ENCODE measurements around the gene NCKAP5L. TPM values are rescaled to one million over a fixed set of nuclear protein-coding genes. Genes with fewer than 3 reads are reported as not detected.

Gene NCKAP5L
- total and polyA plus RNA-seq, 2 donors (not counting 3 experiments of a cell fraction or from before 2014, with no cell fraction given) = 17.4 to 46.1 TPM

DNA sequence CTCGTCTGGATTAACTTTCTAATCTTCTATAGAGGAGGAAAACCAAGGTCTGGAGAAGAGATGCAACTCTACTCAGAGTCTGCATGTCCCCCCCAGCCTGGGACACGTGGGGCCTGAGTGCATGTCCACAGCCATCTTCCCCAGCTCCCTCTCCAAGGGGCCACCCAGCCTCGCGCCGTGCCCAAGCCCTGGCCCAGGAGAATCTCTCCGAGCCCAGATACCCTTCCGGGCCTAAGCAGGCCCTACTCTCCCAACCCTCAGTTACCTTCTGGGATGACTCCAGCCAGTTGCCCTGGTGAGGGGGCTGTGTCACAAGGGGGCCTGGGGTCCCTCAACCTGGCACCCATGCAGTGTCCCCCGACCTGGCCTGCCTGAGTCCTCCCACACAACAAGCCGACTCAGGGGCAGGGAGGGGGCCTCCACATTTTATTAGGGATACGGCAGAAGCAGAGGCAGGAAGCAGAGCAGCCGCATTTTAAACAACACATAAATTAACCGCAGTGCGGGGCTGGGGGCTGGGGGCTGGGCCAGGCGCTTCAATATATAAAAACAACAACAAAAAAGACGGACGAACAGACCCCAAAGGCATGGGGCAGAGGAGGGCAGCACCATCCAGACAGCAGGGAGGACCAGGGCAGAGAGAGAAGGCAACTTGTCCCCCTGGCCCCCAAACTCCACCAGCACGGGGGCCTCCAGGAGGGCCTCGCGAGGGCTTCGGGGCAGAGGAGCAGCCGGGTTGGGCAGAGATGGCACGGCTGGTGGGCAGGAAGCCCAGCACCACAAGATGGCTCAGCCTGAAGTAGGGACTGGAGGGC, 37.3 kb downstream of the NCKAP5L start:
- no peak overlapping the region for H3K4me2 ChIP-seq (ENCODE audit: insufficient read depth, low read length)
- no peak overlapping the region for H3K4me3 ChIP-seq (replicated peaks in 1 of 3; ENCODE audit: insufficient read depth in 1 of 3, low read depth in 1 of 3, low read length in 3 of 3)
- no peak overlapping the region for H3K9ac ChIP-seq (replicated peaks; ENCODE audit: extremely low read depth, insufficient read depth, low read length)
- FAIRE-seq (no peak), DNase-seq (ENCODE audit: low read depth, low spot score) (no peak)
- dilution Hi-C loops (cut with MboI; ENCODE audit: extremely low pct_ligation_motif_present, low sequenced_read_pairs) = no loop called here
- no peak overlapping the region for H3K27ac ChIP-seq (ENCODE audit: insufficient read depth, low read depth, low read length)
- H3K4me1 ChIP-seq (ENCODE audit: control insufficient read depth, extremely low read depth, insufficient read depth, low read length) = peaks cover 9% of the 10 kb centered on the region
- TSS peak; percentile 20 for BruUV-seq (replicated peaks)
- TF ChIP-seq POLR2A (IDR thresholded peaks at IDR 0.05; ENCODE audit: low read depth, low read length) (no peak), POLR2AphosphoS5 (IDR thresholded peaks at IDR 0.05; ENCODE audit: insufficient read depth, low read depth, low read length) (no peak), JUN (IDR thresholded peaks at IDR 0.05; ENCODE audit: borderline replicate concordance, insufficient read depth, insufficient read length, low read depth) (no peak), EZH2 (IDR thresholded peaks at IDR 0.05; ENCODE audit: borderline replicate concordance, low read depth, low read length, severe bottlenecking) (no peak), FOS (IDR thresholded peaks at IDR 0.05; ENCODE audit: borderline replicate concordance, insufficient read depth, low read length) (no peak), MYC (IDR thresholded peaks at IDR 0.05; ENCODE audit: low read depth, low read length) (no peak)
- TF ChIP-seq, protein P1, sequence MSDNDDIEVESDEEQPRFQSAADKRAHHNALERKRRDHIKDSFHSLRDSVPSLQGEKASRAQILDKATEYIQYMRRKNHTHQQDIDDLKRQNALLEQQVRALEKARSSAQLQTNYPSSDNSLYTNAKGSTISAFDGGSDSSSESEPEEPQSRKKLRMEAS (IDR thresholded peaks at IDR 0.05; ENCODE audit: insufficient read depth, insufficient read length) = no peak
- TF ChIP-seq, protein P2, sequence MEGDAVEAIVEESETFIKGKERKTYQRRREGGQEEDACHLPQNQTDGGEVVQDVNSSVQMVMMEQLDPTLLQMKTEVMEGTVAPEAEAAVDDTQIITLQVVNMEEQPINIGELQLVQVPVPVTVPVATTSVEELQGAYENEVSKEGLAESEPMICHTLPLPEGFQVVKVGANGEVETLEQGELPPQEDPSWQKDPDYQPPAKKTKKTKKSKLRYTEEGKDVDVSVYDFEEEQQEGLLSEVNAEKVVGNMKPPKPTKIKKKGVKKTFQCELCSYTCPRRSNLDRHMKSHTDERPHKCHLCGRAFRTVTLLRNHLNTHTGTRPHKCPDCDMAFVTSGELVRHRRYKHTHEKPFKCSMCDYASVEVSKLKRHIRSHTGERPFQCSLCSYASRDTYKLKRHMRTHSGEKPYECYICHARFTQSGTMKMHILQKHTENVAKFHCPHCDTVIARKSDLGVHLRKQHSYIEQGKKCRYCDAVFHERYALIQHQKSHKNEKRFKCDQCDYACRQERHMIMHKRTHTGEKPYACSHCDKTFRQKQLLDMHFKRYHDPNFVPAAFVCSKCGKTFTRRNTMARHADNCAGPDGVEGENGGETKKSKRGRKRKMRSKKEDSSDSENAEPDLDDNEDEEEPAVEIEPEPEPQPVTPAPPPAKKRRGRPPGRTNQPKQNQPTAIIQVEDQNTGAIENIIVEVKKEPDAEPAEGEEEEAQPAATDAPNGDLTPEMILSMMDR (IDR thresholded peaks at IDR 0.05; ENCODE audit: extremely low read depth in 1 of 2, insufficient read depth in 1 of 2, low read depth in 1 of 2, low read length in 2 of 2) = no peak
- H3K36me3 ChIP-seq (ENCODE audit: control insufficient read depth in 2 of 2, extremely low read depth in 1 of 2, insufficient read depth in 2 of 2, low read length in 2 of 2) = peaks cover 0 to 15% of the 10 kb centered on the region in 2 experiments
- no peaks in the 10 kb centered on the region for H3K9me1 ChIP-seq (replicated peaks; ENCODE audit: control insufficient read depth, extremely low read depth, insufficient read depth, low read length)
- H3K27me3 ChIP-seq (ENCODE audit: control insufficient read depth in 2 of 2, insufficient read depth in 2 of 2, low read length in 2 of 2) = no peaks in the 10 kb centered on the region
- H3K9me3 ChIP-seq (replicated peaks; ENCODE audit: control insufficient read depth, insufficient read depth, low read length) = no peaks in the 10 kb centered on the region
- no peaks in the 10 kb centered on the region for H4K20me1 ChIP-seq (replicated peaks; ENCODE audit: control insufficient read depth, extremely low read depth, insufficient read depth, low read length)
- intact Hi-C loops (cut with micrococcal nuclease) = no loop called here
- H3K79me2 ChIP-seq (ENCODE audit: control insufficient read depth, insufficient read depth, low read length) = no peaks in the 10 kb centered on the region
- CTCF ChIA-PET = interaction anchor here (1.0 kb wide), 1 partner anchor 46 kb away, joined by 4 read pairs; no protein-coding TSS in a partner anchor
- no peak overlapping the region for H2AFZ ChIP-seq (ENCODE audit: low read depth, low read length)
- POLR2A ChIA-PET = interaction anchor here (0.7 kb wide), 1 partner anchor 48 kb away, joined by 5 read pairs; no protein-coding TSS in a partner anchor
